Neural progenitor cell (in vitro differentiated cells): ENCODE data around the gene STX8. TPM values are rescaled to one million over a fixed set of nuclear protein-coding genes. Genes with fewer than 3 reads are reported as not detected.
"Not testable (repeated sequence)": the region's sequence is repeated elsewhere in the genome, so short reads cannot be mapped to it uniquely, and the experiment has no call there.

Experiments used
- DNase-seq: peaks from one replicate; pipeline ENCODE4 v3.0.0-alpha.2; 2016; ENCODE audit warnings: low spot score
- H2AFZ ChIP-seq: fragments of 200-600 bp; sonication (generic); replicated peaks from 2 replicates; pipeline ENCODE4 v1.6.1; 2016; ENCODE audit warnings: antibody characterized with exemption
- H3F3A ChIP-seq: fragments of 200-600 bp; sonication (generic); 2 replicates; pipeline ENCODE4 v1.6.1; 2016; ENCODE audit warnings: antibody characterized with exemption, low read depth
- H3K27ac ChIP-seq: fragments of 200-600 bp; sonication (generic); 2 replicates; pipeline ENCODE4 v1.5.1; 2016; ENCODE audit warnings: mild to moderate bottlenecking
- H3K27me3 ChIP-seq: fragments of 200-600 bp; sonication (generic); 2 replicates; pipeline ENCODE4 v1.6.1; 2016; ENCODE audit warnings: mild to moderate bottlenecking, moderate library complexity
- H3K36me3 ChIP-seq: fragments of 200-600 bp; sonication (generic); 2 replicates; pipeline ENCODE4 v1.5.1; 2016
- H3K4me1 ChIP-seq: fragments of 200-600 bp; sonication (generic); 2 replicates; pipeline ENCODE4 v1.6.1; 2016; ENCODE audit warnings: mixed run types
- H3K4me2 ChIP-seq: fragments of 200-600 bp; sonication (generic); 2 replicates; pipeline ENCODE4 v1.6.1; 2016
- H3K4me3 ChIP-seq: fragments of 200-600 bp; sonication (generic); 2 replicates; pipeline ENCODE4 v1.5.1; 2016
- H3K79me2 ChIP-seq: fragments of 200-600 bp; sonication (generic); 2 replicates; pipeline ENCODE4 v1.6.1; 2016; ENCODE audit warnings: low read depth
- H3K9ac ChIP-seq: fragments of 200-600 bp; sonication (generic); 2 replicates; pipeline ENCODE4 v1.6.1; 2016
- H3K9me3 ChIP-seq: fragments of 200-600 bp; sonication (generic); 2 replicates; pipeline ENCODE4 v1.5.1; 2016; ENCODE audit warnings: low read depth
- H4K20me1 ChIP-seq: fragments of 200-600 bp; sonication (generic); 2 replicates; pipeline ENCODE4 v1.6.1; 2016; ENCODE audit warnings: low read depth
- H3K27ac Mint-ChIP-seq: 3 replicates; pipeline ENCODE4 v1.8.0; 2021; ENCODE audit warnings: mixed read lengths
- H3K27me3 Mint-ChIP-seq: 2 replicates; pipeline ENCODE4 v1.8.0; 2022; ENCODE audit warnings: low read depth, mild to moderate bottlenecking, inconsistent platforms, moderate library complexity, mixed read lengths; ENCODE audit not compliant: insufficient read depth
- H3K36me3 Mint-ChIP-seq: 3 replicates; pipeline ENCODE4 v1.8.0; 2021; ENCODE audit warnings: mixed read lengths
- H3K4me1 Mint-ChIP-seq: 3 replicates; pipeline ENCODE4 v1.8.0; 2021; ENCODE audit warnings: mixed read lengths
- H3K4me3 Mint-ChIP-seq: 3 replicates; pipeline ENCODE4 v1.8.0; 2021; ENCODE audit warnings: mild to moderate bottlenecking, moderate library complexity, mixed read lengths
- H3K9me3 Mint-ChIP-seq: 3 replicates; pipeline ENCODE4 v1.8.0; 2020; ENCODE audit warnings: mixed read lengths
- CTCF ChIP-seq: fragments of 200-600 bp; sonication (generic); IDR thresholded peaks from 2 replicates; pipeline ENCODE4 v1.5.1; 2017; ENCODE audit warnings: antibody characterized with exemption, mild to moderate bottlenecking
- EZH2 ChIP-seq: fragments of 200-600 bp; sonication (generic); IDR thresholded peaks from 2 replicates; pipeline ENCODE4 v1.6.1; 2017; ENCODE audit warnings: antibody characterized with exemption, mild to moderate bottlenecking, moderate library complexity
- EZH2phosphoT487 ChIP-seq: fragments of 200-600 bp; sonication (generic); IDR thresholded peaks from 2 replicates; pipeline ENCODE4 v1.6.1; 2017; ENCODE audit warnings: antibody characterized with exemption
- total RNA-seq: library from RNA; depleted of rRNA; stranded (reverse); fragments of >200 nt; gene quantifications from 2 replicates; pipeline ENCODE4 v1.2.3, GENCODE V29; 2015; ENCODE audit warnings: low replicate concordance

STX8 gene
- total RNA-seq, 1 donor from 2014 or later, result 79.7 TPM

- no peaks in the 10 kb centered on the region for H3K4me1 Mint-ChIP-seq
- no peak overlapping the region for H3K4me3 Mint-ChIP-seq
Measured at GRCh38 chr17:9568957-9569588, 6.5 kb downstream of the STX8 start.

GRCh38 chr17:9568004-9568403 lies 7.6 kb downstream of the STX8 start:
- H3F3A ChIP-seq, result no peaks in the 10 kb centered on the region
- no peaks in the 10 kb centered on the region for H3K4me1 ChIP-seq
- H3K27me3 ChIP-seq, result no peaks in the 10 kb centered on the region
- H3K4me2 ChIP-seq, result no peak overlapping the region
- no peak overlapping the region for H3K9ac ChIP-seq
- H3K4me3 ChIP-seq, result no peak overlapping the region
- H3K36me3 ChIP-seq, result peaks cover 5% of the 10 kb centered on the region
- Mint-ChIP-seq H3K4me1 (no peaks in the 10 kb centered on the region), H3K9me3 (no peaks in the 10 kb centered on the region), H3K4me3 (no peak overlapping the region), H3K27me3 (no peaks in the 10 kb centered on the region), H3K27ac (no peak overlapping the region), H3K36me3 (peaks cover 12% of the 10 kb centered on the region)
- no peak overlapping the region for H3K27ac ChIP-seq
- no peak overlapping the region for H2AFZ ChIP-seq
- peaks cover 13% of the 10 kb centered on the region for H3K79me2 ChIP-seq
- H4K20me1 ChIP-seq, result peaks cover 4% of the 10 kb centered on the region
- no peaks in the 10 kb centered on the region for H3K9me3 ChIP-seq
- DNase-seq, result no peak
- TF ChIP-seq CTCF, result no peak

More at GRCh38 chr17:9568957-9569588, 6.5 kb downstream of the STX8 start:
- Mint-ChIP-seq H3K27ac (no peak overlapping the region), H3K27me3 (no peaks in the 10 kb centered on the region), H3K9me3 (no peaks in the 10 kb centered on the region), H3K36me3 (peaks cover 10% of the 10 kb centered on the region)
- H3K9me3 ChIP-seq, result no peaks in the 10 kb centered on the region
- H3K4me3 ChIP-seq, result no peak overlapping the region
- no peak for TF ChIP-seq EZH2phosphoT487
- no peak overlapping the region for H3K4me2 ChIP-seq
- H3K36me3 ChIP-seq, result no peaks in the 10 kb centered on the region
- no peak for DNase-seq
- H3K27ac ChIP-seq, result no peak overlapping the region
- H2AFZ ChIP-seq, result no peak overlapping the region
- peaks cover 16% of the 10 kb centered on the region for H3K79me2 ChIP-seq
- no peak overlapping the region for H3K9ac ChIP-seq
- H4K20me1 ChIP-seq, result peaks cover 4% of the 10 kb centered on the region
- H3K4me1 ChIP-seq, result no peaks in the 10 kb centered on the region
- H3K27me3 ChIP-seq, result no peaks in the 10 kb centered on the region
- no peaks in the 10 kb centered on the region for H3F3A ChIP-seq

- not testable (repeated sequence) for H3K4me3 Mint-ChIP-seq, H3K4me1 Mint-ChIP-seq, H3K27me3 Mint-ChIP-seq, H3K9me3 ChIP-seq, H3K36me3 ChIP-seq, H3F3A ChIP-seq, H3K27ac ChIP-seq, H3K27me3 ChIP-seq, H2AFZ ChIP-seq, H3K4me1 ChIP-seq, H3K27ac Mint-ChIP-seq, H3K4me3 ChIP-seq, H3K4me2 ChIP-seq, H3K9ac ChIP-seq, H4K20me1 ChIP-seq, H3K9me3 Mint-ChIP-seq, DNase-seq
- H3K79me2 ChIP-seq, result peaks cover 13% of the 10 kb centered on the region
- peaks cover 19% of the 10 kb centered on the region for H3K36me3 Mint-ChIP-seq
Measured at GRCh38 chr17:9566739-9567138, 8.9 kb downstream of the STX8 start.

- H3K9me3 ChIP-seq, result no peaks in the 10 kb centered on the region
- no peak for TF ChIP-seq EZH2
- no peak overlapping the region for H3K4me3 Mint-ChIP-seq
- peaks cover 5% of the 10 kb centered on the region for H3K36me3 ChIP-seq
- no peaks in the 10 kb centered on the region for H3K4me1 ChIP-seq
- H3F3A ChIP-seq, result no peaks in the 10 kb centered on the region
- H3K27ac Mint-ChIP-seq, result no peak overlapping the region
- peaks cover 3% of the 10 kb centered on the region for H3K9me3 Mint-ChIP-seq
- no peak overlapping the region for H3K4me2 ChIP-seq
- no peak for DNase-seq
- peaks cover 13% of the 10 kb centered on the region for H3K79me2 ChIP-seq
- H3K27me3 ChIP-seq, result no peaks in the 10 kb centered on the region
- H3K36me3 Mint-ChIP-seq, result peaks cover 19% of the 10 kb centered on the region
- H3K27me3 Mint-ChIP-seq, result no peaks in the 10 kb centered on the region
- H4K20me1 ChIP-seq, result peaks cover 4% of the 10 kb centered on the region
- no peak overlapping the region for H3K9ac ChIP-seq
- H3K4me1 Mint-ChIP-seq, result no peaks in the 10 kb centered on the region
- no peak overlapping the region for H3K4me3 ChIP-seq
- no peak overlapping the region for H3K27ac ChIP-seq
- H2AFZ ChIP-seq, result no peak overlapping the region
Measured at GRCh38 chr17:9566067-9566466, 9.6 kb downstream of the STX8 start.

GRCh38 chr17:9564104-9564503 lies 11.5 kb downstream of the STX8 start:
- Histone ChIP-seq H4K20me1 (no peaks in the 10 kb centered on the region), H3K4me1 (no peaks in the 10 kb centered on the region), H3K79me2 (peaks cover 9% of the 10 kb centered on the region), H3K27me3 (no peaks in the 10 kb centered on the region), H3K4me3 (no peak overlapping the region), H3K4me2 (no peak overlapping the region), H2AFZ (no peak overlapping the region), H3K36me3 (peaks cover 5% of the 10 kb centered on the region), H3K9me3 (no peaks in the 10 kb centered on the region), H3F3A (no peaks in the 10 kb centered on the region), H3K27ac (no peak overlapping the region), H3K9ac (no peak overlapping the region)
- Mint-ChIP-seq H3K4me3 (no peak overlapping the region), H3K9me3 (peaks cover 3% of the 10 kb centered on the region), H3K27ac (no peak overlapping the region), H3K36me3 (peaks cover 19% of the 10 kb centered on the region), H3K27me3 (no peaks in the 10 kb centered on the region), H3K4me1 (no peaks in the 10 kb centered on the region)
- no peak for TF ChIP-seq EZH2
- TF ChIP-seq EZH2phosphoT487, result no peak
- TF ChIP-seq CTCF, result no peak
- no peak for DNase-seq
